Ectodermal cell (in vitro differentiated cells): ENCODE measurements around the gene CD1B. TPM values are rescaled to one million over a fixed set of nuclear protein-coding genes. Genes with fewer than 3 reads are reported as not detected.
"Not testable (repeated sequence)": the region's sequence is repeated elsewhere in the genome, so short reads cannot be mapped to it uniquely, and the experiment has no call there.

Experiments used
- H3K27ac ChIP-seq: 2 replicates; pipeline ENCODE4 v1.7.0; 2013; ENCODE audit warnings: mild to moderate bottlenecking, low read depth, low read length; ENCODE audit not compliant: insufficient read depth, poor library complexity, severe bottlenecking
- H3K27me3 ChIP-seq: 2 replicates; pipeline ENCODE4 v1.7.0; 2013; ENCODE audit warnings: mild to moderate bottlenecking, low read length; ENCODE audit not compliant: insufficient read depth, control insufficient read depth, poor library complexity, severe bottlenecking
- H3K36me3 ChIP-seq: one replicate; pipeline ENCODE4 v1.7.0; 2013; ENCODE audit warnings: low read length; ENCODE audit not compliant: control insufficient read depth, insufficient read depth
- H3K4me1 ChIP-seq: one replicate; pipeline ENCODE4 v1.7.0; 2013; ENCODE audit warnings: low read length; ENCODE audit not compliant: control insufficient read depth, insufficient read depth
- H3K4me3 ChIP-seq: 2 replicates; pipeline ENCODE4 v1.7.0; 2013; ENCODE audit warnings: low read depth, low read length, control low read depth; ENCODE audit not compliant: insufficient read depth
- H3K9me3 ChIP-seq: 2 replicates; pipeline ENCODE4 v1.7.0; 2013; ENCODE audit warnings: mild to moderate bottlenecking, low read length, moderate library complexity; ENCODE audit not compliant: control insufficient read depth
- WGBS, 2 experiments: methylation state at CpG; one replicate each; pipeline ENCODE4 v1.1.7; 2013; ENCODE audit warnings: missing lambda C conversion rate in 2 of 2; 5-methylcytosine and 5-hydroxymethylcytosine counted together
- polyA plus RNA-seq, 4 experiments: library from polyadenylated mRNA; stranded (reverse); fragments of 50-300 nt; gene quantifications; one replicate each; pipeline ENCODE4 v1.2.3, GENCODE V29; 2013

Gene CD1B
- polyA plus RNA-seq (2013, experiment 1 of 4) = not detected
- polyA plus RNA-seq (2013, experiment 2 of 4) = not detected
- polyA plus RNA-seq (2013, experiment 3 of 4) = not detected
- polyA plus RNA-seq (2013, experiment 4 of 4) = not detected

DNA sequence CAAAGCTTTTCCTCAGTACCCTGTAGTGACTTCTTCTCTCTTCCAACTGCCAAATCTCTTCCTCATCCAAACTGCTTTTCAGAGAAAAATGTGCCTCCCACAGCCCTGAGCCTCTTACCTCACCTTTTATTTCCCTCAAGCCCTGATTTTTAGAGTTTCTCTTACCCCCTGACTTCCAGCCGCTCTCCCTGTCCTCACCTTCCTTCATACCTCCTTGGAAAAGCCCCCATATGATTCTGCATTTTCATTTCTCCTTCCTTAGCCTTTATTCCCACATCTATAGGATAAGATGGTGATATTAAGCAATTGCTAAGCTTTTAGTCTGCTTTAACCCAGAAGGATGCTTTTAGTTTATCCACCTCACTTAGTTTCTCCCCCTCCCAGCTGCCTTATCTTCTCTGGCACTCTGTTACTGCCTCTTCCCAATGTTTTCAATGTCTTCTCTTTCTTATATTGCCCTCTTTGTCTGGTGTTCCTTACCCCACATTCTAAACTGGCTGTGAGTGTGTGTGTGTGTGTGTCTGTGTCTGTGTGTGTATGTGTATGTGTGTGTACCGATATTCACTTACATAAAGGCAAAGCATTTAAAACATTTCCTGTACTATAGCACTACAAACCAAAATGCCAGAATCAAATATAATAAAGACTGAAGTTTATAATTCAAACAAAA is at the start of gene CD1B:
CD1B (minus strand) TSS at position 51 of the 670 bp plus-strand sequence. CDS start 108 bp downstream, outside the sequence.
- WGBS, 2 experiments = 88 to 100% methylated on average over 1 of the region's 2 CpGs
- no peaks in the 10 kb centered on the region for H3K36me3 ChIP-seq
- no peaks in the 10 kb centered on the region for H3K9me3 ChIP-seq
- H3K4me3 ChIP-seq = no peak within 1 kb of the TSS
- no peak within 1 kb of the TSS for H3K27ac ChIP-seq
- no peaks in the 10 kb centered on the region for H3K27me3 ChIP-seq
- no peaks in the 10 kb centered on the region for H3K4me1 ChIP-seq

GRCh38 chr1:158374860-158375259 is 43.5 kb upstream of the CD1B start:
- no peak overlapping the region for H3K4me3 ChIP-seq
- WGBS, 2 experiments = no CpG with 5 or more reads among the region's 1 CpG
- no peaks in the 10 kb centered on the region for H3K4me1 ChIP-seq
- no peaks in the 10 kb centered on the region for H3K27me3 ChIP-seq
- H3K27ac ChIP-seq = no peak overlapping the region
- H3K9me3 ChIP-seq = no peaks in the 10 kb centered on the region
- no peaks in the 10 kb centered on the region for H3K36me3 ChIP-seq

- not testable (repeated sequence) for H3K9me3 ChIP-seq, H3K27me3 ChIP-seq, H3K4me1 ChIP-seq, H3K27ac ChIP-seq, H3K4me3 ChIP-seq, H3K36me3 ChIP-seq
- 94 to 96% methylated on average over 24 to 25 of the region's 25 CpGs for WGBS, 2 experiments
These were observed 42.8 kb upstream of the CD1B start for GRCh38 chr1:158374101-158374500.

- H3K4me1 ChIP-seq = no peaks in the 10 kb centered on the region
- H3K27ac ChIP-seq = no peak overlapping the region
- no peaks in the 10 kb centered on the region for H3K27me3 ChIP-seq
- 92% methylated on average over 5 to 6 of the region's 6 CpGs for WGBS, 2 experiments
- H3K36me3 ChIP-seq = no peaks in the 10 kb centered on the region
- H3K9me3 ChIP-seq = no peaks in the 10 kb centered on the region
- no peak overlapping the region for H3K4me3 ChIP-seq
These were observed 40.0 kb upstream of the CD1B start for GRCh38 chr1:158371188-158371953.

DNA sequence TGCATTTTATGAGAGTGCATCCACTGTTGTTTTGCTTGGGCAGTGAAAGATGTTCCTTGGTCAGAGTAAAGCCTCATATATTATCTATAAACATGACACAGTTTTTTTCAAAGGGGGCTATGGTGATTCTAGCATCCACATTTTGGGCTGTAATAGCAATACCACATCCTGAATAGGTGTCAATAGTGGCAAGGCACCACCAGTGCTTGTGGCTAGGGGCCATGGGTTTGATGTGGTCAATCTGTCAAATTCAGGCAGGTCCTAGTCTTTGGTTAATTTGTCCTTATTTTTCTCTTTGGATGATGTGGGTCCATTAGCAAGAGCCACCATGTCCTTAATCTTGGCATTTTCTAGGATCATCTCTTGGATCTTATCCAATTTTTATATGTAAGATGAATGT is 35.5 kb upstream of the CD1B start:
- no peak overlapping the region for H3K27ac ChIP-seq
- H3K4me1 ChIP-seq = no peaks in the 10 kb centered on the region
- H3K4me3 ChIP-seq = no peak overlapping the region
- no peaks in the 10 kb centered on the region for H3K9me3 ChIP-seq
- no peaks in the 10 kb centered on the region for H3K27me3 ChIP-seq
- no peaks in the 10 kb centered on the region for H3K36me3 ChIP-seq

DNA sequence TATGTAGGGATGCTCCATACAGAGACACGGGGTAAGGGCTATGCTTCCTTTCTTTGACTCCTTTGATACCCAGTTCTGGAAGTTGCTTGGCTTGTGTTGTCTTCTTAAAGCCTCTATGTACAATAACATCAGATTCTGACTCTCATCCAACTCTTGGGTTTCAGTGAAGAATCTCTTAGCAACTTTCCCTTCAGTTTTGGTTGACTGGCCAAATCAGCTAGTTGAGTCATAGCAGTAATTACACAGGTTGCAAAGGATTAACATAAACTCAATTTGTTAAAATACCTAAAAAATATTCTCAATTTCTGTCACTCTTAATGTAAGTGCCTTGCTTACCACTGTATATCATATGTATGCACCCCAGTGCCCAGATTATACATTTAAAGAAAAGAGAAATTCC is 31.6 kb upstream of the CD1B start:
- 88 to 93% methylated on average over 1 of the region's 1 CpG for WGBS, 2 experiments
- H3K9me3 ChIP-seq = no peaks in the 10 kb centered on the region
- H3K27me3 ChIP-seq = no peaks in the 10 kb centered on the region
- H3K4me3 ChIP-seq = no peak overlapping the region
- H3K27ac ChIP-seq = no peak overlapping the region
- no peaks in the 10 kb centered on the region for H3K4me1 ChIP-seq
- no peaks in the 10 kb centered on the region for H3K36me3 ChIP-seq

DNA sequence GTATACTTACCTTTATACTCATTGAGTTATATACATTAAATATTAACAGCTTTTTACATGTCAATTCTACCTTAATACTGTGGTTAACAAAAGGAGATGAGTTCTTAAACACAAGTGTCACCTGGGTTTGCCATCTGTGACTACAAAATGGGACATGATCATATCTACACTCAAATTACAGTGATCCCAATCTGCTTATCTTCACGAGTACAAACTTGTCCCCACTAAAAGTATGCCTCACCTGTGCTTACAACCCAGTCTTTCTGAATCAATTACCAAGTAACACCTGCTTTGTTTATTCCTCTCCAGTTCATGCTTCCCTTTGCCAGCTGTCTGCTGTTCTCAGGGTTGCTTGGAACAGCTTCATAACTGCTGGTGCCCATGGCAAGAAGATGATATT is 31.2 kb upstream of the CD1B start:
- H3K27me3 ChIP-seq = no peaks in the 10 kb centered on the region
- H3K27ac ChIP-seq = no peak overlapping the region
- no peak overlapping the region for H3K4me3 ChIP-seq
- H3K4me1 ChIP-seq = no peaks in the 10 kb centered on the region
- no peaks in the 10 kb centered on the region for H3K9me3 ChIP-seq
- 76 to 81% methylated on average over 1 of the region's 1 CpG for WGBS, 2 experiments
- no peaks in the 10 kb centered on the region for H3K36me3 ChIP-seq

DNA sequence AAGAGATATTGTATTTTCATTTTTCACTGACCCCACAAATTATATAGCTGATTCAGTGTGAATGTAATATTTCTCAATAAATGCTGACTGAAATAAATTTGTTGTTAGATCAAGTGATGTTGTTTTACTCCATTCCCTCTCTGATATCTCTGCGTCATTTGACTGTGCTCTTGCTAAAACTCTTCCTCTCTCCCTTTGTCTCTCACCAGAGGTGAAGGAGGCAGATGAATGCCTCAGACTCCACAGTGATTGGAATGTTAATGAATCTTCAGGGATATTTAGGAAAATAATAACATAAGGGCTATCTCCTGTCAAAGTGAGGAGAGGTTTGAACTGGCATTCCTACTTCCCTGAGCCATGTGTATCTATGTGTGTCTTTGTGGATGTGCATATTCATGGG is 26.1 kb upstream of the CD1B start:
- Histone ChIP-seq H3K36me3 (no peaks in the 10 kb centered on the region), H3K9me3 (no peaks in the 10 kb centered on the region), H3K27ac (no peak overlapping the region), H3K27me3 (no peaks in the 10 kb centered on the region), H3K4me1 (no peaks in the 10 kb centered on the region), H3K4me3 (no peak overlapping the region)
- WGBS, 2 experiments = 80% methylated on average over 1 of the region's 1 CpG; no CpG with 5 or more reads in 1 of the 2 experiments

DNA sequence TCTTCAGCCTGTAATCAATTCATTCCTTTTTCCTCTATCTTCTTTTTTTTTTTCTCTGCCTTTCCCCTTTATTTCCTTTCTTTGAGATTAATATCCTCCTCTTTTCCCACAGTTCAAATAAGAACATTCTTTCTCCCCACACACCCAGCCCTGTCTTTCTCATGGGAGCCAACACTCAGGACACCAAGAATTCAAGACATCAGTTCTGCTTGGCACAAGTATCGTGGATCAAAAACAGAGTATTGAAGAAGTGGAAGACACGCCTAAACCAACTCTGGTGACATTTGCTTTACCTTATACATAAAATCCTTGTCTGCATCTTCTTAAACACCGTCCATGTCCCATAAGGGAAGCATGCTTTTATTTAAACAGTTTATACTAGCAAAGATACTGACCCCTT is 25.3 kb upstream of the CD1B start:
- Histone ChIP-seq H3K36me3 (no peaks in the 10 kb centered on the region), H3K27ac (no peak overlapping the region), H3K4me3 (no peak overlapping the region), H3K9me3 (no peaks in the 10 kb centered on the region), H3K4me1 (no peaks in the 10 kb centered on the region), H3K27me3 (no peaks in the 10 kb centered on the region)
- 96% methylated on average over 3 of the region's 3 CpGs for WGBS, 2 experiments

DNA sequence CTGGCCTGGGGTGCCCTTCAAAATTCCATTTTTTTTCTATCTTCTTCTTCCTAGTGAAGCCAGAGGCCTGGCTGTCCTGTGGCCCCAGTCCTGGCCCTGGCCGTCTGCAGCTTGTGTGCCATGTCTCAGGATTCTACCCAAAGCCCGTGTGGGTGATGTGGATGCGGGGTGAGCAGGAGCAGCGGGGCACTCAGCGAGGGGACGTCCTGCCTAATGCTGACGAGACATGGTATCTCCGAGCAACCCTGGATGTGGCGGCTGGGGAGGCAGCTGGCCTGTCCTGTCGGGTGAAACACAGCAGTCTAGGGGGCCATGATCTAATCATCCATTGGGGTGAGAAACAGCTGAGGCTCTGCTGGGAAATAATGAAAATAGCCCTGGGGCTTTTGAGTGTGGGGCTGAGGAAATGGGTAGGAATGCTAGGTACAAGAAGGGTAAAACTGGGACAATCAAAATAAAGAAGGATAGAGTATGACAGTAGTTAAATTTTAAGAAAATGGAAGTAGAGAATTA is 24.5 kb upstream of the CD1B start:
- H3K9me3 ChIP-seq = no peaks in the 10 kb centered on the region
- H3K4me3 ChIP-seq = no peak overlapping the region
- WGBS, 2 experiments = 94 to 95% methylated on average over 10 of the region's 10 CpGs
- no peaks in the 10 kb centered on the region for H3K4me1 ChIP-seq
- H3K27ac ChIP-seq = no peak overlapping the region
- H3K27me3 ChIP-seq = no peaks in the 10 kb centered on the region
- no peaks in the 10 kb centered on the region for H3K36me3 ChIP-seq
